GM12801 (cell line): Measurements from ENCODE around the gene COQ4.

Source experiments
- CTCF ChIP-seq: IDR thresholded peaks from one replicate; pipeline ENCODE4 v1.5.1; 2011; ENCODE audit warnings: control low read depth; ENCODE audit not compliant: insufficient read length; ENCODE audit errors: extremely low read depth

The COQ4 gene

GRCh38 chr9:128322404-128323211, at the start of gene COQ4, which contains the start of gene TRUB2:
COQ4 (plus strand) TSS chr9:128322839; CDS start chr9:128322859, 20 bp downstream.
TRUB2 (minus strand) TSS chr9:128322447; CDS start chr9:128322408, 39 bp downstream.
- TF ChIP-seq CTCF: no peak

GRCh38 chr9:128274245-128274644, 48.4 kb upstream of the COQ4 start:
- no peak for TF ChIP-seq CTCF

GRCh38 chr9:128275198-128276007, 47.2 kb upstream of the COQ4 start, which contains the start of gene GOLGA2:
GOLGA2 (minus strand) TSS chr9:128276007; CDS start chr9:128275976, 31 bp downstream.
- TF ChIP-seq CTCF: no peak

- TF ChIP-seq CTCF: no peak
Measured at GRCh38 chr9:128276008-128276573, 46.5 kb upstream of the COQ4 start, which contains the start of gene SWI5. SWI5 (plus strand) TSS chr9:128276276.

- no peak for TF ChIP-seq CTCF
Measured at GRCh38 chr9:128276574-128277270, 45.9 kb upstream of the COQ4 start.

GRCh38 chr9:128280084-128280622, 42.5 kb upstream of the COQ4 start:
- TF ChIP-seq CTCF: no peak
